IMR-90 (cell line): ENCODE measurements around the gene RAB11A.

Experiments
- CEBPB ChIP-seq: IDR thresholded peaks from 2 replicates; pipeline ENCODE4 v1.6.1; 2012; ENCODE audit warnings: low read depth, low read length, improper control_type of control experiment
- CHD1 ChIP-seq: IDR thresholded peaks from 2 replicates; pipeline ENCODE4 v1.6.1; 2012; ENCODE audit warnings: low read depth, low read length, improper control_type of control experiment
- MAFK ChIP-seq: IDR thresholded peaks from 2 replicates; pipeline ENCODE4 v1.6.1; 2012; ENCODE audit warnings: low read depth, low read length, improper control_type of control experiment
- MAZ ChIP-seq: IDR thresholded peaks from 2 replicates; pipeline ENCODE4 v1.6.1; 2012; ENCODE audit warnings: low read depth, mild to moderate bottlenecking, low read length, improper control_type of control experiment, moderate library complexity, borderline replicate concordance
- MXI1 ChIP-seq: IDR thresholded peaks from 2 replicates; pipeline ENCODE4 v1.6.1; 2012; ENCODE audit warnings: low read depth, mild to moderate bottlenecking, low read length, moderate library complexity, borderline replicate concordance
- POLR2A ChIP-seq: IDR thresholded peaks from 2 replicates; pipeline ENCODE4 v1.6.1; 2012; ENCODE audit warnings: mild to moderate bottlenecking, low read depth, low read length
- RAD21 ChIP-seq: IDR thresholded peaks from 2 replicates; pipeline ENCODE4 v1.6.1; 2012; ENCODE audit warnings: low read length, improper control_type of control experiment
- RCOR1 ChIP-seq: IDR thresholded peaks from 2 replicates; pipeline ENCODE4 v1.6.1; 2012; ENCODE audit warnings: mild to moderate bottlenecking, low read length, improper control_type of control experiment; ENCODE audit not compliant: insufficient replicate concordance
- RFX5 ChIP-seq: IDR thresholded peaks from 2 replicates; pipeline ENCODE4 v1.8.0; 2012; ENCODE audit warnings: low read depth, mild to moderate bottlenecking, low read length, moderate library complexity
- SMC3 ChIP-seq: fragments of 150-350 bp; IDR thresholded peaks from 2 replicates; pipeline ENCODE4 v1.6.1; 2016; ENCODE audit warnings: low read depth, mild to moderate bottlenecking, antibody characterized with exemption, low read length, moderate library complexity
- TF ChIP-seq, protein P1 (sequence below): conservative IDR thresholded peaks from 2 replicates; pipeline ENCODE4 v1.5.1; 2012; ENCODE audit warnings: mild to moderate bottlenecking, low read depth, low read length, improper control_type of control experiment
- TF ChIP-seq, protein P2 (sequence below): fragments of 150-350 bp; IDR thresholded peaks from 2 replicates; pipeline ENCODE4 v1.6.1; 2016; ENCODE audit warnings: low read depth, mild to moderate bottlenecking, low read length, moderate library complexity, borderline replicate concordance
- TF ChIP-seq, protein P3 (sequence below): fragments of 150-350 bp; IDR thresholded peaks from 2 replicates; pipeline ENCODE4 v1.6.1; 2017; ENCODE audit warnings: mild to moderate bottlenecking, antibody characterized with exemption, low read length, low read depth

DNA sequence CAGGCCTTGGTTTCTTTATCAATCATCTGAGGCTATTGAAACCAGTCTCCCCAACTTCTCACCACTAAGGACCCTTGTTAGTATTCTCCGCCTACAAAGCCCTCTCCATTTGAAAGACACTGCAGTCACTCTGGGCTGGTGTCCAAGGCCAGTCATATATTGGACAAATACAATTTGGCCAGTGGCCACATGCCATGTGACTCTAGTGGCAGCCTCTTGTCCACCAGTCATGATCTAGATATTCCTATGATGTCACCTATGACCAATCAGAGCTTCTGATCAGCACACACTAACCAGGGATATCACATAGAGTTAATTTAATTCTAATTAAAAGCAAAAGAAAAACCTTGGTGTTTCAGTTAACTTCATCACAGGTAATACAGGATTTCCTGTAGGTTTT, 68.2 kb downstream of the RAB11A start:
- TF ChIP-seq, protein P1, sequence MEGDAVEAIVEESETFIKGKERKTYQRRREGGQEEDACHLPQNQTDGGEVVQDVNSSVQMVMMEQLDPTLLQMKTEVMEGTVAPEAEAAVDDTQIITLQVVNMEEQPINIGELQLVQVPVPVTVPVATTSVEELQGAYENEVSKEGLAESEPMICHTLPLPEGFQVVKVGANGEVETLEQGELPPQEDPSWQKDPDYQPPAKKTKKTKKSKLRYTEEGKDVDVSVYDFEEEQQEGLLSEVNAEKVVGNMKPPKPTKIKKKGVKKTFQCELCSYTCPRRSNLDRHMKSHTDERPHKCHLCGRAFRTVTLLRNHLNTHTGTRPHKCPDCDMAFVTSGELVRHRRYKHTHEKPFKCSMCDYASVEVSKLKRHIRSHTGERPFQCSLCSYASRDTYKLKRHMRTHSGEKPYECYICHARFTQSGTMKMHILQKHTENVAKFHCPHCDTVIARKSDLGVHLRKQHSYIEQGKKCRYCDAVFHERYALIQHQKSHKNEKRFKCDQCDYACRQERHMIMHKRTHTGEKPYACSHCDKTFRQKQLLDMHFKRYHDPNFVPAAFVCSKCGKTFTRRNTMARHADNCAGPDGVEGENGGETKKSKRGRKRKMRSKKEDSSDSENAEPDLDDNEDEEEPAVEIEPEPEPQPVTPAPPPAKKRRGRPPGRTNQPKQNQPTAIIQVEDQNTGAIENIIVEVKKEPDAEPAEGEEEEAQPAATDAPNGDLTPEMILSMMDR, result no peak
- no peak for TF ChIP-seq POLR2A
- TF ChIP-seq, protein P2, sequence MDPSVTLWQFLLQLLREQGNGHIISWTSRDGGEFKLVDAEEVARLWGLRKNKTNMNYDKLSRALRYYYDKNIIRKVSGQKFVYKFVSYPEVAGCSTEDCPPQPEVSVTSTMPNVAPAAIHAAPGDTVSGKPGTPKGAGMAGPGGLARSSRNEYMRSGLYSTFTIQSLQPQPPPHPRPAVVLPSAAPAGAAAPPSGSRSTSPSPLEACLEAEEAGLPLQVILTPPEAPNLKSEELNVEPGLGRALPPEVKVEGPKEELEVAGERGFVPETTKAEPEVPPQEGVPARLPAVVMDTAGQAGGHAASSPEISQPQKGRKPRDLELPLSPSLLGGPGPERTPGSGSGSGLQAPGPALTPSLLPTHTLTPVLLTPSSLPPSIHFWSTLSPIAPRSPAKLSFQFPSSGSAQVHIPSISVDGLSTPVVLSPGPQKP, result no peak
- no peak for TF ChIP-seq CHD1
- TF ChIP-seq, protein P3, sequence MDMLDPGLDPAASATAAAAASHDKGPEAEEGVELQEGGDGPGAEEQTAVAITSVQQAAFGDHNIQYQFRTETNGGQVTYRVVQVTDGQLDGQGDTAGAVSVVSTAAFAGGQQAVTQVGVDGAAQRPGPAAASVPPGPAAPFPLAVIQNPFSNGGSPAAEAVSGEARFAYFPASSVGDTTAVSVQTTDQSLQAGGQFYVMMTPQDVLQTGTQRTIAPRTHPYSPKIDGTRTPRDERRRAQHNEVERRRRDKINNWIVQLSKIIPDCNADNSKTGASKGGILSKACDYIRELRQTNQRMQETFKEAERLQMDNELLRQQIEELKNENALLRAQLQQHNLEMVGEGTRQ, result no peak
- TF ChIP-seq MAZ, result no peak
- no peak for TF ChIP-seq RAD21
- no peak for TF ChIP-seq SMC3
- TF ChIP-seq CEBPB, result no peak
- no peak for TF ChIP-seq MXI1
- no peak for TF ChIP-seq MAFK
- no peak for TF ChIP-seq RFX5
- no peak for TF ChIP-seq RCOR1
